ENCODE results near the gene TSPAN18. TPM values are rescaled to one million over a fixed set of nuclear protein-coding genes. Genes with fewer than 3 reads are reported as not detected.

Gene TSPAN18
- total and polyA plus RNA-seq, 2 experiments from 2014 or later, result 68.6 to 82.8 TPM

DNA sequence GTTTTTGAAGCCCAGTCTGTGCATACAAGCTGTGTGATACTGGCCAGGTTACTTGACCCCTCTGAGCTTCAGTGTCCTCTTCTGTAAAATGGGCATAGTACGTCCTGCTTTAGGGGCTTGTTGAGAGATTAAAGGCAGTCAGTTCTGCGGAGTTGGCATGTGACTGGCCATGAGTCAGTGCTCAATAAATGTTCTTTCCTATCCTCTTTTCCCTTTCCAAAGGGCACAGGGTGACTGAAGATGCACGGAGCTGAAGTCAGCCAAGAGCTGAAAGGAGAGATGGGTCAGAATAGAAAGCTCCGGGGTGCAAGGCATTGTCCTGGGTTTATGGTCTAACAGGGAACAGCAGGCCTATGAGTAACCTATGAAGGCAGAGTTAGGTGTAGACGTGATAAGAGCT is 175.0 kb downstream of the TSPAN18 start:
- TF ChIP-seq, protein P1, sequence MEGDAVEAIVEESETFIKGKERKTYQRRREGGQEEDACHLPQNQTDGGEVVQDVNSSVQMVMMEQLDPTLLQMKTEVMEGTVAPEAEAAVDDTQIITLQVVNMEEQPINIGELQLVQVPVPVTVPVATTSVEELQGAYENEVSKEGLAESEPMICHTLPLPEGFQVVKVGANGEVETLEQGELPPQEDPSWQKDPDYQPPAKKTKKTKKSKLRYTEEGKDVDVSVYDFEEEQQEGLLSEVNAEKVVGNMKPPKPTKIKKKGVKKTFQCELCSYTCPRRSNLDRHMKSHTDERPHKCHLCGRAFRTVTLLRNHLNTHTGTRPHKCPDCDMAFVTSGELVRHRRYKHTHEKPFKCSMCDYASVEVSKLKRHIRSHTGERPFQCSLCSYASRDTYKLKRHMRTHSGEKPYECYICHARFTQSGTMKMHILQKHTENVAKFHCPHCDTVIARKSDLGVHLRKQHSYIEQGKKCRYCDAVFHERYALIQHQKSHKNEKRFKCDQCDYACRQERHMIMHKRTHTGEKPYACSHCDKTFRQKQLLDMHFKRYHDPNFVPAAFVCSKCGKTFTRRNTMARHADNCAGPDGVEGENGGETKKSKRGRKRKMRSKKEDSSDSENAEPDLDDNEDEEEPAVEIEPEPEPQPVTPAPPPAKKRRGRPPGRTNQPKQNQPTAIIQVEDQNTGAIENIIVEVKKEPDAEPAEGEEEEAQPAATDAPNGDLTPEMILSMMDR (IDR thresholded peaks at IDR 0.05; ENCODE audit: low read depth, low read length), result no peak
- Histone ChIP-seq H3K27me3 (no peaks in the 10 kb centered on the region), H3K36me3 (no peaks in the 10 kb centered on the region), H3K4me3 (no peak overlapping the region), H3K9me3 (ENCODE audit: low read depth) (no peaks in the 10 kb centered on the region), H3K4me1 (ENCODE audit: low read depth) (no peaks in the 10 kb centered on the region), H3K27ac (no peak overlapping the region)
- no peak for DNase-seq (ENCODE audit: low read depth in 1 of 2, low spot score in 1 of 2)

DNA sequence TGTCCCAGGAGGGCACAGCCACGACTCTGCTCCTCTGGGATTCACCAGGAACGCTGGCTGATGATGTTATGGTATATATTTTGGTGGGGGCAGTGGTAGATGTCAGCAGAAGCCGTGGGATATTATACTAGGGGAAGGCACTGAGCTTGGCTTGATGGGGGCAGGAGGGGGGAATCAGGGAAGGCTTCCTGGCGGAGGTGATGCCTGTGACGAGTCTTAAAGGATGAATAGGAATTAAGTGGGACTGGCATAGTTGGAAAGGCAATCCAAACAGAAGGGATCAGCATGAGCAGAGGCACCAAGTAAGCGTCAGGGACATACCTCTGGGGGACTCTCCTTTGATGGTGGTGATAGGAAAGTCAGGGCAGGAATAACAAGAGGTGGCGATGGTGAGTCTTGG is 176.3 kb downstream of the TSPAN18 start:
- TF ChIP-seq, protein P1 (IDR thresholded peaks at IDR 0.05; ENCODE audit: low read depth, low read length), result no peak

DNA sequence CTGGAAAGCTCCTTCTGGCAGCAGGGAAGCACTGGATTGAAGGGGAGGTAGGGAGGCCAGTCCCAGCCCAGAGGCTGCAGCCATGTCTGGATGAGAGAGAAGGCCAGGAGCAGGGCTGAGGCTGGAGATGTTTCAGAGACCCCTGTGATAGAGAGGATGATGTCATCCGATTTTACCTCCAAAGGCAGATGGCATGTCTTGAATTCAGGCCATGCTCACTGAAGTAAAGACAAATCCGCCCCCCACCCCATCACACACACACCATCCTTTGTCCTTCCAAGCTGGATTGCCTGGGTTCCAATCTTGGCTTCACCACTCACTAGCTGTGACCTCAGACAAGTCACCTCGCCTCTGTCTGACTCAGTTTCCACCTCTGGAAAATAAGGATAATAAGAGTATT is 176.8 kb downstream of the TSPAN18 start:
- H3K27me3 ChIP-seq, result no peaks in the 10 kb centered on the region
- no peaks in the 10 kb centered on the region for H3K4me1 ChIP-seq (ENCODE audit: low read depth)
- DNase-seq (ENCODE audit: low read depth in 1 of 2, low spot score in 1 of 2), result no peak
- no peaks in the 10 kb centered on the region for H3K36me3 ChIP-seq
- TF ChIP-seq, protein P1 (IDR thresholded peaks at IDR 0.05; ENCODE audit: low read depth, low read length), result no peak
- no peak overlapping the region for H3K4me3 ChIP-seq
- H3K27ac ChIP-seq, result no peak overlapping the region
- H3K9me3 ChIP-seq (ENCODE audit: low read depth), result no peaks in the 10 kb centered on the region

More for the DNA sequence above, 176.3 kb downstream of the TSPAN18 start:
- Histone ChIP-seq H3K27ac (no peak overlapping the region), H3K36me3 (no peaks in the 10 kb centered on the region), H3K4me3 (no peak overlapping the region), H3K4me1 (ENCODE audit: low read depth) (no peaks in the 10 kb centered on the region), H3K9me3 (ENCODE audit: low read depth) (no peaks in the 10 kb centered on the region), H3K27me3 (no peaks in the 10 kb centered on the region)
- DNase-seq (ENCODE audit: low read depth in 1 of 2, low spot score in 1 of 2), result no peak

DNA sequence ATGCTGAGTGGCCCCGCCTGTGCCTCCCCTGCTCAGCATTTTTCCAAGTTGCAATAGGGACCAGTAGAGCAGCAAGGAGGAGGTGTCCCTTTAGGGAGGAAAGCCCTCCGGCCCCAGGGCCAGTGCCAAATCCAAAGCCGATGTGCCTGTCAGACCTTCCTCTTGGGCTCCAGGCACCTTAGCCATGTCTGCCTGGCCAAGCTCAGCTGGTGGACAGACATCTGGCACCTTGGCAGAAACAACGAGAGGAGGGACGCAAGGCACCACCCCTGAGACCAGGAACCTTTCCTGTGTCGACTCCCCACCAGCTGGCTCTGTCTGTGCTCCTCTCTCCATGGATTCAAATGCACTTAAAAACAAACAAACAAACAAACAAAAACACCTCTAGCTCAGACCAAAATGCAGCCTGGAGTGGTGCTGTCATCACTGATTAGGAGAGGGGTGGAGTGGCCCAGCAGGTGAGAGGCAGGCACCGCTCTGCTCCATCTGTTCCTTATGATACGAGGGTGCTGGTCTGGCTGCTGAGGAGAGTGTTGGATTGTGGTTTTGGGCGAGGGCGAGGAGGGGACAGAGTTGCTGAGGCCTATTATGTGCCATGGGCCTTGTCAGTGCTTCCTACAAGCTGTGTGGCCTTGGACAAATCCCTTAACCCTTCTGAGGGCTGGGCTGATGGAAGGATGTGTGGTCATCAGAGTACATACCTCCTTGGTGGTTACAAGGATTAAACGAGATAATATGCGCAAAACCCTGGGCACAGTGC is 177.7 kb downstream of the TSPAN18 start:
- no peak overlapping the region for H3K4me3 ChIP-seq
- DNase-seq (ENCODE audit: low read depth in 1 of 2, low spot score in 1 of 2), result no peak
- no peaks in the 10 kb centered on the region for H3K4me1 ChIP-seq (ENCODE audit: low read depth)
- TF ChIP-seq, protein P1 (IDR thresholded peaks at IDR 0.05; ENCODE audit: low read depth, low read length), result no peak
- H3K27ac ChIP-seq, result no peak overlapping the region
- H3K36me3 ChIP-seq, result no peaks in the 10 kb centered on the region
- H3K27me3 ChIP-seq, result no peaks in the 10 kb centered on the region
- no peaks in the 10 kb centered on the region for H3K9me3 ChIP-seq (ENCODE audit: low read depth)

DNA sequence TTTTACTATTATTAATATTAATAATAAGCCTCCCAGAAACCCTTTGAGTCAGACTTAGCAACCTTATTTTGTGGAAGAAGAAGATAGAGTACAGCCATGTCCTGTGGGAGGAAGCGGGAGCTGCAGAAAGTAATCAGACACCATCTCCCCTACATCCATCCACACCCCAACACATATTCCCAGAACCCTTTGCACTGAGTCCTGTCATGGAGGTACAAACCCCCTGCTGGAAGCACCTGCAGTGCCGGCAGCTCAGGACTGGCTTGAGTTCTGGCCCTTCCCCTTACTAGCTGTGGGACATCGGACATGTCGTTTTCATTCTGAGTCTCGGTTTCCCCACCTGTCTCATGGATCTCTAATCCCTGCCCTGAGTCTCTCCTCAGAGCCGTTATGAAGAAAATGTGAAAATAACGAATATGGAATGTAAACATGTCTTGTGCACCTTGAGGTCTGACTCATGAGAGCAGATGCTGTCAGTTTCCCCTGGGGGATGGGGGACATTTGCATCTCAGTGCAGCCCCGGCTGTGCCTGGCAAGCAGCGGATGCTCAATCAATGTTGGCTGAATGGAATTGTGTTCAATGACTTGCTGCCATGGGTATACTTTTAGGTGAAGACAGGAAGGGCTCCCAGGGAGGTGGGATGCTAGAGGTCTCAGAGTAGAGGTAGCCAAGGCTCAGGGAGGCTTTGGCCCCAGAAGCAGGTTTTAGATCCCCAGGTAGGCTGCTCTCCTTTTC is 178.5 kb downstream of the TSPAN18 start:
- Histone ChIP-seq H3K27ac (no peak overlapping the region), H3K27me3 (no peaks in the 10 kb centered on the region), H3K36me3 (no peaks in the 10 kb centered on the region), H3K9me3 (ENCODE audit: low read depth) (no peaks in the 10 kb centered on the region), H3K4me1 (ENCODE audit: low read depth) (no peaks in the 10 kb centered on the region), H3K4me3 (no peak overlapping the region)
- DNase-seq (ENCODE audit: low read depth in 1 of 2, low spot score in 1 of 2), result no peak
- TF ChIP-seq, protein P1 (IDR thresholded peaks at IDR 0.05; ENCODE audit: low read depth, low read length), result no peak

Data from cardiac muscle cell (in vitro differentiated cells and primary cell).